Bronchial epithelial cell (primary cell): ENCODE measurements around the gene CAPN11. TPM values are rescaled to one million over a fixed set of nuclear protein-coding genes. Genes with fewer than 3 reads are reported as not detected.
"Not testable (repeated sequence)": the region's sequence is repeated elsewhere in the genome, so short reads cannot be mapped to it uniquely, and the experiment has no call there.

Source experiments
- DNase-seq: peaks from one replicate; pipeline ENCODE4 v3.0.0-alpha.2; 2010; ENCODE audit warnings: low read depth
- FAIRE-seq: peaks from 2 replicates; lab custom pipeline; 2011; peaks lifted over from hg19 to GRCh38; lab: Jason Lieb, UNC
- H3K27me3 ChIP-seq: 2 replicates; pipeline ENCODE4 v1.5.1; 2011; ENCODE audit warnings: low read length; ENCODE audit not compliant: control insufficient read depth, insufficient read depth
- H3K36me3 ChIP-seq: 2 replicates; pipeline ENCODE4 v1.5.1; 2011; ENCODE audit warnings: low read length; ENCODE audit not compliant: control insufficient read depth, insufficient read depth
- H3K4me3 ChIP-seq: 2 replicates; pipeline ENCODE4 v1.5.1; 2011; ENCODE audit warnings: mild to moderate bottlenecking, low read depth, low read length, control low read depth
- total RNA-seq: library from RNA; depleted of rRNA; stranded (reverse); fragments of >200 nt; gene quantifications from 2 replicates; pipeline ENCODE4 v1.2.1, GENCODE V29; 2014
- TF ChIP-seq, protein P1 (sequence below): IDR thresholded peaks from 2 replicates; pipeline ENCODE4 v1.5.1; 2011; ENCODE audit warnings: mild to moderate bottlenecking, moderate library complexity, low read length, control low read depth, inconsistent platforms; ENCODE audit not compliant: insufficient read depth, severe bottlenecking

The CAPN11 gene
- total RNA-seq, 1 donor from 2014 or later = not detected

DNA sequence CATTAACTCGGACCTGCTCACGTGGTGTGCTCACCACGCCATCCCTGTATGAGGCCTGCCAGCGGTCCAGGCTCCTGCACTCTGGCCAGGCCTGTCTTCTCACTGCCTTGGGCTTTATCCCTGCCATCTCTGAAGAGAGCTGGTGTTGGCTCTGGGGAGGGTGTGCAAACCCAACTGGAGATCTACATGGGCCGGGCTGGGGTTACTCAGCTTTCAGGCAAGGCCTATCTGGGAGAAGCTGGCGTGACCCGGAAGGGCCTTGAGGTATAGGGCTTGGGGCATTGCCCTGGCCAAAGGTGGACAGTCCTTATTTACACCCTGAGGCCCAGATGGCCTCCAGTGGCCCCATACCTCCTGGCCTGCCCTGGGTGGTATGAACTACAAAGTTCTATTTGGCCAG, 69.8 kb downstream of the CAPN11 start:
- FAIRE-seq (no peak), DNase-seq (no peak)
- H3K4me3 ChIP-seq = no peak overlapping the region
- no peaks in the 10 kb centered on the region for H3K27me3 ChIP-seq
- H3K36me3 ChIP-seq = no peaks in the 10 kb centered on the region
- TF ChIP-seq, protein P1, sequence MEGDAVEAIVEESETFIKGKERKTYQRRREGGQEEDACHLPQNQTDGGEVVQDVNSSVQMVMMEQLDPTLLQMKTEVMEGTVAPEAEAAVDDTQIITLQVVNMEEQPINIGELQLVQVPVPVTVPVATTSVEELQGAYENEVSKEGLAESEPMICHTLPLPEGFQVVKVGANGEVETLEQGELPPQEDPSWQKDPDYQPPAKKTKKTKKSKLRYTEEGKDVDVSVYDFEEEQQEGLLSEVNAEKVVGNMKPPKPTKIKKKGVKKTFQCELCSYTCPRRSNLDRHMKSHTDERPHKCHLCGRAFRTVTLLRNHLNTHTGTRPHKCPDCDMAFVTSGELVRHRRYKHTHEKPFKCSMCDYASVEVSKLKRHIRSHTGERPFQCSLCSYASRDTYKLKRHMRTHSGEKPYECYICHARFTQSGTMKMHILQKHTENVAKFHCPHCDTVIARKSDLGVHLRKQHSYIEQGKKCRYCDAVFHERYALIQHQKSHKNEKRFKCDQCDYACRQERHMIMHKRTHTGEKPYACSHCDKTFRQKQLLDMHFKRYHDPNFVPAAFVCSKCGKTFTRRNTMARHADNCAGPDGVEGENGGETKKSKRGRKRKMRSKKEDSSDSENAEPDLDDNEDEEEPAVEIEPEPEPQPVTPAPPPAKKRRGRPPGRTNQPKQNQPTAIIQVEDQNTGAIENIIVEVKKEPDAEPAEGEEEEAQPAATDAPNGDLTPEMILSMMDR = no peak

DNA sequence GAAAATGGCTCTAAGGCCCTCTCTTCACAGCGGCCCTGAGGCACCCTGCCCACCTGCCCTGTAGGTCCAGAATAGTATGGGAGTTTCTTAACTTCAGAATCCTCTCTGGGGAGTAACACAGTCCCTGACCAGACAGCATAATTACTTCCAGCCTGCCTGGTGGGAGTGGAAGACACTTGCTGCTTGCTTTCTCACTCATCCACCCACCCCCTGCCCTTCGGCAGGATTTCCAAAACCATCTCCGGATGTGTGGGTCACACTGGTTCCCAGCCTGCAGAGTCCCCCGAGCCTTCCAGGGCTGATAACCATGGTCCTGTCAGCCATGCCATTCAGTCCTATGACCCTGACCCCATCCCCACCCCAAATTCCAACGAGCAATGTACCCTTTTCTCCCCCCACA, 70.2 kb downstream of the CAPN11 start:
- H3K36me3 ChIP-seq = no peaks in the 10 kb centered on the region
- FAIRE-seq = no peak

DNA sequence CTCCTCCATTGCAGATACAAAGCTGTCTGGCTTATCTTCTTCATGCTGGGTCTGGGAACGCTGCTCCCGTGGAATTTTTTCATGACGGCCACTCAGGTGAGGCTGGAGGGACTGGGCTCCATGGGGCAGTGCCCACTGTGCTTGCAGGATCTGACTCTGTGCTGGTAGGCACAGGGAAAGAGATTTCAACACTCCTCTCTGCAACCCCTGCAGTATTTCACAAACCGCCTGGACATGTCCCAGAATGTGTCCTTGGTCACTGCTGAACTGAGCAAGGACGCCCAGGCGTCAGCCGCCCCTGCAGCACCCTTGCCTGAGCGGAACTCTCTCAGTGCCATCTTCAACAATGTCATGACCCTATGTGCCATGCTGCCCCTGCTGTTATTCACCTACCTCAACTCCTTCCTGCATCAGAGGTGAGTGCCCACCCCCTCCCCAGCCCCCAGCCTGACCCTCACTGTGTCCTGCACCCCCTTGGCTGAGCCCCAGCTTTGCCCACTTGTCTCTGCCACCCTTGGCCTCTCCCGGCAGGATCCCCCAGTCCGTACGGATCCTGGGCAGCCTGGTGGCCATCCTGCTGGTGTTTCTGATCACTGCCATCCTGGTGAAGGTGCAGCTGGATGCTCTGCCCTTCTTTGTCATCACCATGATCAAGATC, 70.9 kb downstream of the CAPN11 start:
- TF ChIP-seq, protein P1 = no peak
- Histone ChIP-seq H3K36me3 (no peaks in the 10 kb centered on the region), H3K27me3 (no peaks in the 10 kb centered on the region), H3K4me3 (no peak overlapping the region)
- FAIRE-seq = no peak
- DNase-seq = no peak

More for the DNA sequence above, 70.2 kb downstream of the CAPN11 start:
- DNase-seq = no peak
- Histone ChIP-seq H3K27me3 (no peaks in the 10 kb centered on the region), H3K4me3 (no peak overlapping the region)
- TF ChIP-seq, protein P1 = no peak

DNA sequence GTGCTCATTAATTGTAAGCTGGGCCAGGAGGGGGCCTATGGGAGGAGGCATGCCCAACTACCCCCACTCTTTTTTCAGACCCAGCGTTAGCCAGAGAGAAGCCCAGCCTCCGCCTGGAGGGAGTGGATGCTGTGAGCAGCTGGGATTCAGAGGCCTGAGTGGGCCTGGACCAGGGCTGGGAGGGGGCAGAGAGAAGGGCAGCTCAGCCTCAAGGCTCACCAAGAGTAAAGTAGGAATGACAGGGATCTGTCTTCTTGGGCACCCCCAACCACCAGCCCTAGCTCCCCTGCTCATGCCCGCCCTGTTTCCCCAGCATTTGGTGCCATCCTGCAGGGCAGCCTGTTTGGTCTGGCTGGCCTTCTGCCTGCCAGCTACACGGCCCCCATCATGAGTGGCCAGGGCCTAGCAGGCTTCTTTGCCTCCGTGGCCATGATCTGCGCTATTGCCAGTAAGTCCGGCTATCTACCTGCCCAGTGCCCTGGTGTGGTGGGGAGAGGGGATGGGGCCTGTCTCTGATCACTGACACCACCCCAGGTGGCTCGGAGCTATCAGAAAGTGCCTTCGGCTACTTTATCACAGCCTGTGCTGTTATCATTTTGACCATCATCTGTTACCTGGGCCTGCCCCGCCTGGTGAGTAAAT, 71.5 kb downstream of the CAPN11 start:
- H3K36me3 ChIP-seq = no peaks in the 10 kb centered on the region
- H3K27me3 ChIP-seq = no peaks in the 10 kb centered on the region
- DNase-seq (no peak), FAIRE-seq (no peak)
- no peak overlapping the region for H3K4me3 ChIP-seq
- TF ChIP-seq, protein P1 = no peak

DNA sequence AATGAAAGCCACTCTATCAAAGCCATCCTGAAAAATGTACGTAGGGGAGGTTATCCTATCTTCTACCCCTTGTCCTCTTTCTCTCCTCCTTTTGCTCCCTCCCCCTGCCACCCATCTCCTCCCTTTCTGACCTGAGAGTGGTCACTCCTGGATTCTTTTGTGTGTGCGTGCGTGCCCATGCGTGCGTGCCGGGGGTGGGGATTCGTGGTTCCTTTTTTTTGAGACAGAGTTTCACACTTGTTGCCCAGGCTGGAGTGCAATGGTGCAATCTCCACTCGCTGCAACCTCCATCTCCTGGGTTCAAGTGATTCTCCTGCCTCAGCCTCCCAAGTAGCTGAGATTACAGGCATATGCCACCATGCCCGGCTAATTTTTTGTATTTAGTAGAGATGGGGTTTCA, 72.8 kb downstream of the CAPN11 start:
- H3K4me3 ChIP-seq, DNase-seq, H3K36me3 ChIP-seq, H3K27me3 ChIP-seq, FAIRE-seq: not testable (repeated sequence)

DNA sequence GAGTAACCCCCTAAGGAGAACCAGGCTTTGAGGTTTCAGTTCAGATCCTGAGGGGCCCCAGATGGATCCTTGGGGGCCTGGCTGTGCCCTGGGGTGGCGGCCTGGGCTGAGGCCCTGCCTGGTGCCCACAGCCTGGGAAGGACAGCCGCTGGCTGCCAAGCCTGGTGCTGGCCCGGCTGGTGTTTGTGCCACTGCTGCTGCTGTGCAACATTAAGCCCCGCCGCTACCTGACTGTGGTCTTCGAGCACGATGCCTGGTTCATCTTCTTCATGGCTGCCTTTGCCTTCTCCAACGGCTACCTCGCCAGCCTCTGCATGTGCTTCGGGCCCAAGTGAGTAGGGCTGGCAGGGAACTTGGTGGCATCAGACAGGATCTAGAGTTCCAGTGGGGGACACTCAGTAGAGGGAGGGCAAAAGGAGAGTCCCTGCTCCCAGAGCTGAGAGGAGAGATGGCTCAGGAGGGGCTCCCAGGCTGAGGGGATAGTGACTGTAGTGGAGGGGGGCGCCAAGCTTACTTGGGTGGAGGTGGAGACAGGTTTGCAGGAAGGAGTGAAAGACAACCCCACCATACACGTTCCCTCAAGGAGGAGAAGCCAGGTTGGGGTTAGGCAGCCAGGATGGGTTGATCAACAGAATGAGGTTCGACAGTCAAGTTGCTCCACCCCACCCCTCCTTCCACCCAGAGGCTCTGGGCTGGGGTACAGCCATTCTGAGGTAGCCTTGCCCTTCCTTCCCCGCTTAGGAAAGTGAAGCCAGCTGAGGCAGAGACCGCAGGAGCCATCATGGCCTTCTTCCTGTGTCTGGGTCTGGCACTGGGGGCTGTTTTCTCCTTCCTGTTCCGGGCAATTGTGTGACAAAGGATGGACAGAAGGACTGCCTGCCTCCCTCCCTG, 74.3 kb downstream of the CAPN11 start:
- Histone ChIP-seq H3K36me3 (no peaks in the 10 kb centered on the region), H3K27me3 (no peaks in the 10 kb centered on the region), H3K4me3 (no peak overlapping the region)
- FAIRE-seq (no peak), DNase-seq (no peak)
- TF ChIP-seq, protein P1 = no peak
